Measurements from ENCODE around the gene LEMD1. TPM values are rescaled to one million over a fixed set of nuclear protein-coding genes. Genes with fewer than 3 reads are reported as not detected.
A peak's percentile ranks its signal among the peaks of the same experiment; 100 is the strongest.

Gene LEMD1
- total RNA-seq, 2 experiments from 2014 or later, result not detected

GRCh38 chr1:205337481-205337880 lies 84.4 kb downstream of the LEMD1 start:
- H3K27ac Mint-ChIP-seq, result no peak overlapping the region
- intact Hi-C loops (cut with DNase I, micrococcal nuclease), result loop anchor here (5.0 to 10.0 kb wide), 3 partner anchors 150 to 297 kb away; partner anchors contain the start of gene ELK4 (in 1 of the 2)

GRCh38 chr1:205335692-205336091 lies 86.2 kb downstream of the LEMD1 start:
- H3K4me1 Mint-ChIP-seq (ENCODE audit: low read depth), result no peaks in the 10 kb centered on the region
- no peak overlapping the region for H3K4me3 ChIP-seq (ENCODE audit: low read length)
- H3K27ac ChIP-seq (ENCODE audit: low read depth in 1 of 2, low read length in 2 of 2), result no peak overlapping the region
- no peaks in the 10 kb centered on the region for H3K9me3 ChIP-seq (ENCODE audit: control insufficient read depth in 1 of 2, insufficient read depth in 1 of 2, low read length in 2 of 2)
- H3K4me1 ChIP-seq (ENCODE audit: insufficient read depth, low read length), result no peaks in the 10 kb centered on the region
- intact Hi-C loops (cut with DNase I, micrococcal nuclease), result loop anchor here (1.0 to 10.0 kb wide), 4 partner anchors 152 to 299 kb away; partner anchors contain the start of gene ELK4 (in 1 of the 2)
- H3K36me3 Mint-ChIP-seq (ENCODE audit: low read depth), result no peaks in the 10 kb centered on the region
- H3K4me3 Mint-ChIP-seq, result no peak overlapping the region
- H3K36me3 ChIP-seq (ENCODE audit: insufficient read depth, low read length), result no peaks in the 10 kb centered on the region
- CTCF ChIA-PET, result interaction anchor here (0.7 to 2.8 kb wide), 12 partner anchors 9 to 189 kb away, joined by 3 to 26 read pairs (median 4); partner anchors contain the start of gene NUAK2
- TF ChIP-seq CTCF (IDR thresholded peaks at IDR 0.05), result peak; percentile 93
- ATAC-seq (ENCODE audit: poor library complexity), result peak; percentile 99
- POLR2A ChIA-PET, result interaction anchor here (1.6 kb wide), 1 partner anchor 150 kb away, joined by 4 read pairs; no protein-coding TSS in a partner anchor
- H3K27me3 Mint-ChIP-seq, result no peaks in the 10 kb centered on the region
- peak; percentile 63 to 89 (median 74) for DNase-seq
- no peak overlapping the region for H3K27ac Mint-ChIP-seq
- H3K27me3 ChIP-seq (ENCODE audit: control insufficient read depth in 1 of 2, insufficient read depth in 2 of 2, low read length in 2 of 2), result no peaks in the 10 kb centered on the region
- no peaks in the 10 kb centered on the region for H3K9me3 Mint-ChIP-seq

More at GRCh38 chr1:205337481-205337880, 84.4 kb downstream of the LEMD1 start:
- no peak for ATAC-seq (ENCODE audit: poor library complexity)
- CTCF ChIA-PET, result interaction anchor here (0.8 to 2.8 kb wide), 4 partner anchors 62 to 187 kb away, joined by 3 to 26 read pairs (median 6); no protein-coding TSS in a partner anchor
- no peak overlapping the region for H3K4me3 ChIP-seq (ENCODE audit: low read length)
- Mint-ChIP-seq H3K4me3 (no peak overlapping the region), H3K4me1 (ENCODE audit: low read depth) (peaks cover 2% of the 10 kb centered on the region), H3K27me3 (peaks cover 6% of the 10 kb centered on the region), H3K9me3 (no peaks in the 10 kb centered on the region), H3K36me3 (ENCODE audit: low read depth) (no peaks in the 10 kb centered on the region)
- no peak for TF ChIP-seq CTCF (IDR thresholded peaks at IDR 0.05)
- DNase-seq, result no peak
- H3K36me3 ChIP-seq (ENCODE audit: insufficient read depth, low read length), result no peaks in the 10 kb centered on the region
- H3K4me1 ChIP-seq (ENCODE audit: insufficient read depth, low read length), result no peaks in the 10 kb centered on the region
- POLR2A ChIA-PET, result interaction anchor here (1.6 kb wide), 1 partner anchor 148 kb away, joined by 4 read pairs; no protein-coding TSS in a partner anchor
- H3K27me3 ChIP-seq (ENCODE audit: control insufficient read depth in 1 of 2, insufficient read depth in 2 of 2, low read length in 2 of 2), result peaks cover 0 to under 1% of the 10 kb centered on the region in 2 experiments
- no peaks in the 10 kb centered on the region for H3K9me3 ChIP-seq (ENCODE audit: control insufficient read depth in 1 of 2, insufficient read depth in 1 of 2, low read length in 2 of 2)
- H3K27ac ChIP-seq (ENCODE audit: low read depth in 1 of 2, low read length in 2 of 2), result no peak overlapping the region

GRCh38 chr1:205332015-205332791 lies 89.7 kb downstream of the LEMD1 start:
- Histone ChIP-seq H3K27me3 (ENCODE audit: control insufficient read depth in 1 of 2, insufficient read depth in 2 of 2, low read length in 2 of 2) (no peaks in the 10 kb centered on the region), H3K4me1 (ENCODE audit: insufficient read depth, low read length) (no peaks in the 10 kb centered on the region), H3K9me3 (ENCODE audit: control insufficient read depth in 1 of 2, insufficient read depth in 1 of 2, low read length in 2 of 2) (no peaks in the 10 kb centered on the region), H3K4me3 (ENCODE audit: low read length) (no peak overlapping the region), H3K36me3 (ENCODE audit: insufficient read depth, low read length) (no peaks in the 10 kb centered on the region), H3K27ac (ENCODE audit: low read depth in 1 of 2, low read length in 2 of 2) (no peak overlapping the region)
- no peak overlapping the region for H3K27ac Mint-ChIP-seq
- intact Hi-C loops (cut with DNase I, micrococcal nuclease), result loop anchor here in 1 of 2 experiments (10.0 kb wide), 1 partner anchor 303 kb away; the partner anchor contains the start of gene ELK4
- H3K4me1 Mint-ChIP-seq (ENCODE audit: low read depth), result no peaks in the 10 kb centered on the region
- ChIA-PET POLR2A (interaction anchor here (0.6 to 1.5 kb wide), 4 partner anchors 47 to 103 kb away, joined by 3 to 4 read pairs (median 3); no protein-coding TSS in a partner anchor), CTCF (interaction anchor here (0.8 to 2.7 kb wide), 3 partner anchors 9 to 59 kb away, joined by 3 to 15 read pairs (median 3); no protein-coding TSS in a partner anchor)
- no peak for ATAC-seq (ENCODE audit: poor library complexity)
- TF ChIP-seq CTCF (IDR thresholded peaks at IDR 0.05), result no peak
- no peaks in the 10 kb centered on the region for H3K36me3 Mint-ChIP-seq (ENCODE audit: low read depth)
- no peak overlapping the region for H3K4me3 Mint-ChIP-seq
- no peaks in the 10 kb centered on the region for H3K9me3 Mint-ChIP-seq
- H3K27me3 Mint-ChIP-seq, result peaks cover 1% of the 10 kb centered on the region
- no peak for DNase-seq

Small RNA genes lying within 50 kb of the gene (microRNA-seq; reads per million reads assigned to microRNA genes)
- 1.6 reads per million for gene MIR135B (ENCODE audit: borderline microRNAs expressed, borderline replicate concordance)

Other genes starting within 250 kb of the LEMD1 start
- gene DSTYK, start 210.4 kb downstream of the LEMD1 start, total RNA-seq, result 10 to 100 TPM; 13.9 to 15.3 TPM
- 1 to 10 TPM in 1 of 2 experiments, under 1 TPM in 1; 0.74 to 1.1 TPM for gene TMCC2, start 194.1 kb downstream of the LEMD1 start, total RNA-seq
- gene NUAK2, start 100.3 kb downstream of the LEMD1 start, total RNA-seq, result 10 to 100 TPM; 14.9 to 15.3 TPM
- gene KLHDC8A, start 65.1 kb downstream of the LEMD1 start, total RNA-seq, result not detected
- gene BLACAT1, start 34.0 kb upstream of the LEMD1 start, total RNA-seq, result not detected
- 1 to 10 TPM; 1.6 to 2.7 TPM for gene CDK18, start 82.6 kb upstream of the LEMD1 start, total RNA-seq
- gene ELK4, start 210.0 kb upstream of the LEMD1 start, total RNA-seq, result 100 to 1,000 TPM; 145 to 154 TPM

Measured in CD4-positive, alpha-beta T cell (primary cell).